HG02938 (cell line): ENCODE results near the gene CORO1C.
"Not testable (repeated sequence)": the region's sequence is repeated elsewhere in the genome, so short reads cannot be mapped to it uniquely, and the experiment has no call there.

ENCODE experiments used
- ATAC-seq: cut with Tn5 transposase; IDR thresholded peaks from one replicate; pipeline ENCODE4 v1.9.1; 2021; ENCODE audit warnings: mild to moderate bottlenecking, moderate library complexity; ENCODE audit not compliant: unreplicated experiment

The CORO1C gene

DNA sequence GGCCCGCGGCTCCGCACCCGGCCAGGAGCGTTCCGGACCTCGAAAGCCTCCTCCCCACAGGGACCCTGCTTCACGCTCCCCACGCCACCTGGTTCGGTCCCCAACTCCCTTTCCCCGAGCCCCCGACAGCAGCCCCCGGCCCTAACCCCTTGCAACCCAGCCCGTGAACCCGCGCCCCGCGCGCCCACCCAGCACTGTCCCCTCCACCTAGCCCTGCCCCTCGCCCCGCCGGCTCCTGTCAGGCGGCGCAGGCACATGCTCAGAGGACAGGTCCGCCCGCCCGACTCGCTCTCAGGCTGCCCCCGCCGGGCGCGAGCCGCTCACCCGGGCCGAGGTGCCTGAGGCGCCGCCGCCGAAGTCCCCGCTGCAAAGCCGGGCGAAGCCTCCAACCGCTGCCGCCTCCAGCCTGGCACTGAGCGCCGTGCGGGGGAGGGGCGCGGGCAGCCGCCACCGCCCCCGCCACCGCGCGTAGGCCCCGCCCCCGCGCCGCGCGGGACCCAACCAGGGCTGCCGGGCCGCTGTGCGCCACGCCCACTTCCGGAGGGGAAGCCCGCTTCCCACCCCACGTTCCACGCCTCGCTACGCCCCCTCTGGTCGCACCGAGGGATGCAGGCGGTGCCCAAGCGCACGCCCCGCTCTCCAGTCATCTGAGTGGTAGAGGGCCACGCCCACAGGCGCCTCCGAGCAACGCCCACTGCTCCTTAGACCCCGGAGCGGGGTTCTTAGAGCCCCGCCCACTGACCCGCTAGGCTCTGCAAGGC lies at the start of gene CORO1C:
Gene CORO1C, minus strand, starts transcription at position 414 of the 761 bp plus-strand sequence. CDS start 30,200 bp downstream, outside the sequence.
- peak; percentile 64 for ATAC-seq

DNA sequence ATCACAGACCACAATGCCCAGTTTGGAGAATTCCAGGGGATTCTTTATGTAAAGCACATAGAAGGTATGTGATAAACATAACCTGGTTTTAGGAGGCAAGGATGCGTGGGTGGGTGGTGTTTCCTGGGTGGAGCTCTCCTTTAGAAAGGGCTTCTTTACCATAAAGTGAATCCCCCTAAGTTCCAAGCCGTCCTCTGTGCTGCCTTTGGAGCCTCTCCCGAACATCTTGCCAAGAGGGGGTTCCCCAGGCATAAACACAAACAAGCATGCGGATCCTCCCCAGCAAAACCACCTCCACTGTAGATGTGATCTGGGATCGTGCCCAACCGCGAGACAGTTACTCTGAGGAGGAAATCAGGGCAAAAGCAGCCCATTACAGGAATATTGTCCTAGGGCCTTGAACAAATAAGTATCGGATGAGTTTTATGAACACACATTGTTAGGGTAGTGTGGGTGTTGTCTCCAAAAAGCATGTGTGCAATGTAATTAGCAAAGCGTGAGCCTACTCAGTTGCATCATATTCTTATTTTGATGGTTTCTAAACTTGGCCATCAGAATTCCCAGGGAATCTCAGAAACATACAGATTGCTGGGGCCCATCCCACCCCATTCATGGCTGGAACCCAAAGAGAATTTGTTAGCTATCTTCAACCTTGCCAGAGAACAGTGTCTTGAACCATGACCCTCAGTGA lies 48.8 kb upstream of the CORO1C start:
- ATAC-seq: no peak

DNA sequence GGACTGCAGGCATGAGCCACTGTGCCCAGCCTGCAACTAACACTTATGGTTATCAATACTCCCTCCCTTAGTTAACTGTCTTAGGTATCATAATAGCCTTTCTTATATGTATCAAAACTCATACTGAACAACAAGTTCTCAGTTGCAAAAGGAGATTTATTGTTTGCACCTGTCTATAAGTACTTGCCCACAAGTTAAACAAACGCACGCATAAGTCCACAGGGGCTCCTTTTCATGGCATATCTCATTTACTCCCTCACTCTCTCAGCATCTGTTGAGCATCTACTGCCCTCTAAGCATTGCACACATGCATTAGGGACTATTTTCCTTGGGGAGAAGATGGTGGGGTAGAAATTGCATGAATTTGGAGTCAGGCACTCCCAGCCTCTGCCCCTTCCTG lies 46.7 kb upstream of the CORO1C start:
- no peak for ATAC-seq

DNA sequence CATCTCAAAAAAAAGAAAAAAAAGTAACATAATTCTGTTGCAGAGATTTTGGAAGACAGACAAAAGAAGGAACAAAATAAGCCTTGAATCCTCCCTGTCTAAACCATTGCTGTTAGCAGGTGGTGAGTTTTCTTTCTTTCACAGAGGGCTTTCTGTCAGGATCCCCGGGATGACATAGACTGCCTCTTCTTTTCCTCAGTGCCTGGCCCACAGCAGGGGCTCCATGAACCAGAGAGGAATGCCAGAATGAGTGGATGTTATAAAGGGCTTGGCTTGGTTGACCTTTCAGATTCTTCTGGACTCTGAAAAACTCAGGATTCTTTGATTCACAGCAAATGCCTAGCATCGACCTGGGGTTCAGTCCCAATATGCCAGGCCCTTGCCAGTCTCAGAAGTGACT lies 45.8 kb upstream of the CORO1C start:
- no peak for ATAC-seq

DNA sequence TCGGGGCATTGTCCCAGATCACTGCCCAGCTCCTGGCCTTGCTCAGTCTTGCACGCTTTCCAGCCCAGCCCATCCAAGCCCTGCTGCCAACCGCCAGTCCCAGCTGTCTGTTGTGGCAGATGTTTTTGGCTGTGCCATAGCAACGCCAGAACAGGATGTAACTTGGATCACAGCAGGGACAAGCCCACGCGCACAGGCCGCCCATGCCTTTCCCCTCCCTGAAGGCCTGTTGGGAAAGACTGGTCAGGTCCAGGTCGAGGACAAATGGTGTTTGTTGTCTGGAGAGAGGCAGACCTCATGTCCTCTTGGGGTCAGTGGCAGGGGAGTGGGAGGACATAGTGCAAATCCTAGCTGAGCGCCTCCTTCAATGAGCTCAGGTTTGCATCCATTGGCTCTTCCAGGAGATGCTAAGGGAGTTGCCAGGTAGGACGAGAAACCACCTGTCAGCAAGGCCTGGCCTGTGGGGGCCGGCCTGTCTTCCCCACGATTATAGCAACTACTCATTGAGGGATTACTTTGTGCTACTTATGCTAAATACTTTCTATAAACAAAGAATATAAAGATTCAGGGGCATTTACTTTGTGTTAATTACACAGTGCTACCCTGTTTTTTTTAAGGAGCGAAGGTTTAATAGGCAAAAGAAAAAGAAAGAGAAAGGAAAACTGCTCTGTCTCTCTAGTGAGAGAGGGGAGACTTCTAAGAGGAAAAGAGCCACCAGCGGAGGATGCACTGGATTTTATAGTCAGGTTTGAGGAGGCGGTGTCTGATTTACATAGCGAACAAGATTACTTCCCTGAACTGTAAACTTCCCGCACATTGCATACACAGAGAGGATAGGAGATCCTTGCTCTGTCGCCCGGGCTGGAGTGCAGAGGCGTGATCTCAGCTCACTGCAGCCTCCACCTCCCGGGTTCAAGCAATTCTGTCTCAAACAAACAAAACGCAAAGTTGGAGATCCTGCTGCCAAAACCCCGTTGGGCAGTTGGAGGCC lies 42.8 kb upstream of the CORO1C start:
- ATAC-seq: no peak

DNA sequence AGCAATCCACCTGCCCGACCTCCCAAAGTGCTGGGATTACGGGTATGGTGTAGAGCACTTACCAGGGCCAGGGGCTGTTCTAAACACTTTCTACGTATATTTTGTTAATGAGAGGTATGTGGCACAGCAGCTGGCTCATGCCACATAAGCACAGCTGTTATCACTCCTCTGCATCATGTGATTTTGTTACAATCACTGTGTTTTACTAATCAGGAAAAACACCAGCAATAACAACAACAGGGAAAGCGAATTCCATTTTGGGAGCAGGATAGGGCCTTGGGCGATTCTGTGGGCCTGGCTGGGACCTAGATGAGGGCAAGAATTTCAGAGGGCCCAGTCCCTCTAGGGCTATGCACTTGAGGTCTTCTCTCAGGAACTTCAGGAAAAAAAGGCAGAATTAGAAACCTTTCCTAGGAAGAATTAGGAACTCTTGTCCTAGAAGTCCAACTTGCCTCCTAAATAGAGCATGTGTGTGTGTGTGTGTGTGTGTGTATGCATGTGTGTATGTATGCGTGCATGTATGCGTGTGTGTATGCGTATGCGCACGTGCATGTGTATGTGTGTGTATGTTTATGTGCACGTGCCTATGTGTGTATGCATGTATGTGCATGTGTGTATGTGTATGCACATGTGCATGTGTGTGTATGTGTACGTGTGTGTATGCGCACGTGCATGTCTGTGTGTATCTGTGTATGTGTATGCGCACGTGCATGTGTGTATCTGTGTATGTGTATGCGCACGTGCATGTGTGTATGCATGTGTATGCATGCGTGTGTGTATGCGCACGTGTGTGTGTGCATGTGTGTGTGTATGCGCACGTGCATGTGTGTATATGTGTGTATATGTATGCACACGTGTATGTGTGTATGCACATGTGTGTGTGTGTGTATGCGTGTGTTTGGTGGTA lies 41.8 kb upstream of the CORO1C start:
- ATAC-seq: no peak

DNA sequence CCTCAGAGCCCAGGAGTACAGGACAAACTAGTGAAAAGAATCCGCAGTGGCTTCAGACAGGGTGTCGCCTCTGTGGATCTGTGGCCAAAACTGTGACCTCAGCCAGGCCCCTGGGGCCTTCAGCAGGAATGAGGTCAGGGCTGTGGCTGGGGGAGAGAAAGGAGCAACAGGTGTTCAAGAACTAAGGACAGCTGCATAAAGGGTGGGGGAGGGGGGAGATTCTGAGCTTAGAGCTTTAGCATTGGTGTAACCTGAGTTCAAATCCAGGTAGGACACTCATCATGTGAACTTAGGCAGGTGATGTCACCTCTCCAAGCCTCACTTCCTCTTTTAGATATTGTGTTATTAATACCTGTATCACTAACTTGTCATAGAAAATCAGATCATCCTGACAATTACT lies 40.9 kb upstream of the CORO1C start:
- ATAC-seq: no peak

DNA sequence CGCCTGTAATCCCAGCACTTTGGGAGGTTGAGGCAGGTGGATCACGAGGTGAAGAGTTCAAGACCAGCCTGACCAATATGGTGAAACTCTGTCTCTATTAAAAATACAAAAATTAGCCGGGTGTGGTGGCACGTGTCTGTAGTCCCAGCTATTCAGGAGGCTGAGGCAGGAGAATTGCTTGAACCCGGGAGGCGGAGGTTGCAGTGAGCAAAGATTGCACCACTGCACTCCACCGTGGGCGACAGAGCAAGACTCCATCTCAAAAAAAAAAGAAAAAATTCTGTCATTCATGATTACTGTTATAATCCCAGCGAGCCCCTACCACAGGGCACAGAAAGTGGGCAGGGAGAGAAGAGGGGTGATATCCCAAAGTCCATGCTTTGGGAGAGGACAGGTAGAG lies 40.5 kb upstream of the CORO1C start:
- not testable (repeated sequence) for ATAC-seq

DNA sequence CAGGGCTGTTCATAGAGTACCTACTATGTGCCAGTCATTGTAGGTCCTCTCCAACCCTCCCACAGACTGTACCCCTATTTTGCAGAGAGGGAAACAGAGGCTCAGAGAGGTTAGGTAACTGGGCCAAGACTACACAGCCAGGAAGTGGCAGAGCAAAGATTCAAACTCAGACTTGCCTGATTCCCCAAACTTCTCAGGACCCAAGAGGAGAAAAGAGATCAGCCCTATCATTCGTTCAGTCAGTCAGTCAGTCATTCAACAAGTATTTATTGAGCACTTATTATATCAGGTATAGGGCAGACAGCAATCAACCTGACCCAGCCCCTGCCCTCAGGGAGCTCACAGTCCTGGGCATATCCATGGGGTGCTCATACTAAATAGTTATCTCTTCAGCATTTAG lies 39.6 kb upstream of the CORO1C start:
- ATAC-seq: no peak

DNA sequence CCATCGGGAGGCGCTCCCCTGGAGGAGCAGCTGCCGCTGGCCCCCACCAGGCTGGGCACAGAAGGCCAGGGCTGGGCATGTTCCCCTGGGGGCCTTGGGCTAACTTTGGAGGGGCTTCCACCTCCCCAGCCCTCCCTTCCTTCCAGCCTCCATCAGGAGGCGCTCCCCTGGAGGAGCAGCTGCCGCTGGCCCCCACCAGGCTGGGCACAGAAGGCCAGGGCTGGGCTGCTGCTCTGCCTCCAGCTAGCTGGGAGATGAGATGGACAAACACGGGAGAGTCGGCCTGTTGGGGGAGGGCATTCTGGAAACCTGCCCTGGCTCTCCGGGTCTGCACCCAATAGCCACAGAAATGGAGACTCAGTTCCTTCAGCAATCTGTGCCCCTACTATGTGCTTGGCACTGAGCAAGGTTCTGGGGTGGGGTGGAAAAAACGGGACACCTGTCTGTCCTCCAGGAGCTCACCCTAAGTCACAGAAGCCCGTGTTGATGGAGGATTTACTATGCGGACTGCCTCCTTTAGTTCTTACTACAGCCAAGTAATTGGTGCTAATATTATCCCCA lies 39.0 kb upstream of the CORO1C start:
- ATAC-seq: no peak

DNA sequence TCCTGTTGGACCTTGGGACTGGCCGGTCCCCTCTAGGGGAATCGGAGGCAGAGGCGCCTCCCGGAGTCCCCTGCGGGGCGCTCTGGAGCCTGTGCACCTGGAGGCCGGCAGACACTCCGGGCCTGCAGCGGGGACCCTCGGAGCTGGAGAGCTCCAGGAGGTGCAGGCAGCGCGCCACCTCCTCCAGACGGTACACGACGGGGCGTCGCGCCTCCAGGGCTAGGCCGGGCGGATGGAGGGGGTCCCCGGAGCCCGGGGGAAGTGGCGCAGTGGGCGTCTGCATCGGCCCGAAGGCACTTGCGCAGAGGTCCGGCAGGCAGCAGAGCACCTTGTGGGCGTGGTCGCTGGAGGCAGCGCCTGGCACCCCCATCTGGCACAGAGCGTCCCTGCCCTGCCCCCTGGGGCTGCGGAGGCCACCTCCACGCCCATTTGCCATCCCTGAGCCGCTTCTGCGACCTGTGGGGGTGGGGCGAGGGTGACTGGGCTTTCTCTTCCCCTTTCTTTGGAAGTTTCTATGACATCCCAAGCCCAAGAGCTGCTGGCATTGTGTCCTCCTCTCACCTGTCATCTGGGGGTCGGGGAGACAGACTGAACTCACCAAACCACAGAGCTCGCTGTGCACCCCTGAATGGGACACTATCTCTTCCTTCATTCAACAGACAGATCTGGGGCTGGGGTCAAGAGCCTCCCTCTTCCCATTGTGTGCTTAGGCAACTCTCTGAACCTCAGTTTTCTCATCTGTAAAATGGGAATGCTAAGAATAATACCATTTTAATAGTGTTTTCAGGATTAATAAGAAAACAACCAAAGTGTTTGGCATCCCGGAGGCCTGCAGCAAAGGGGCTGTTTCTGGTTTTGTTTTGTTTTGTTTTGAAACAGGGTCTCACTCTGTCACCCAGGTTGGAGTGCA lies 37.5 kb upstream of the CORO1C start:
- ATAC-seq: peak; percentile 44

DNA sequence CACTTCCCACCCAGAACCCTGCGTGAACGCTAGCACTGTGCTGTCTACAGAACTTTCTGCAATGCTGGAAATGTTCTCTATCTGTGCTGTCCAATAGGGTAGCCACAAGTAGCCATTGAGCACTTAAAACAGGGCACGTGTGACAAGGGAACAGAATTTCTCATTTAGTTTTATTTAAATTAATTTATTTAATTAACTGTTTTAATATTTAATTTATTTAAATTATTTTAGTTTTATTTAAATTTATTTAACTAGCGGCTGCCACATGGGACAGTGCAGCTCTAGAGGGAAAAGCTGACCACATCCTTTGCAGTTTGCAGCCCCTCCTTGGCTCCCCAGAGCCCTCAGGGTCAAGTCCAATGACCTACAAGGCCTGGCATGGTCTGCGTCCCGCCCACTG lies 35.0 kb upstream of the CORO1C start:
- ATAC-seq: no peak

DNA sequence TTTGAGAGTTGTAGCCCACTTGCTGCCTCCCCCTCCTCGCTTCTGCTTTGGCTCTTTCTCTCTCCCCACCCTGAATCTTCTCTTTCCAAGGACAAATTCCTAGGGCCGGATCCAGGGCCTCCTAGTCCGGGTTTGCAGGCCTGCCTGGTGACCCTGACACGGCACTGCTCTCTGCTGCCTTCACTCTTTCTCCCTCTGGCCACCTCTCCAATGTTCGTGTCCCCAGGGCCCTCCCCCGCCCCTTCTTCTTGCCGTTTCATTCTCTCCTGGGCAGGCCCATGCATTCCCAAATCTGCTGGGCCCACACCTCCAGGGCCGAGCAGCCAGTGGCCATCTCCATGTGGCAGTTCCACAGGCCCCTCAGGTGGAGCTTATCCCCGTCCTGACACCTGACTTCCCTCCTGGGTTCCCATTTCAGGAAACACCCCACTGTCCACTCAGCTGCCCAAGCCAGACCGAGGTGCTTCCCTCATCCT lies 34.0 kb upstream of the CORO1C start:
- ATAC-seq: no peak

DNA sequence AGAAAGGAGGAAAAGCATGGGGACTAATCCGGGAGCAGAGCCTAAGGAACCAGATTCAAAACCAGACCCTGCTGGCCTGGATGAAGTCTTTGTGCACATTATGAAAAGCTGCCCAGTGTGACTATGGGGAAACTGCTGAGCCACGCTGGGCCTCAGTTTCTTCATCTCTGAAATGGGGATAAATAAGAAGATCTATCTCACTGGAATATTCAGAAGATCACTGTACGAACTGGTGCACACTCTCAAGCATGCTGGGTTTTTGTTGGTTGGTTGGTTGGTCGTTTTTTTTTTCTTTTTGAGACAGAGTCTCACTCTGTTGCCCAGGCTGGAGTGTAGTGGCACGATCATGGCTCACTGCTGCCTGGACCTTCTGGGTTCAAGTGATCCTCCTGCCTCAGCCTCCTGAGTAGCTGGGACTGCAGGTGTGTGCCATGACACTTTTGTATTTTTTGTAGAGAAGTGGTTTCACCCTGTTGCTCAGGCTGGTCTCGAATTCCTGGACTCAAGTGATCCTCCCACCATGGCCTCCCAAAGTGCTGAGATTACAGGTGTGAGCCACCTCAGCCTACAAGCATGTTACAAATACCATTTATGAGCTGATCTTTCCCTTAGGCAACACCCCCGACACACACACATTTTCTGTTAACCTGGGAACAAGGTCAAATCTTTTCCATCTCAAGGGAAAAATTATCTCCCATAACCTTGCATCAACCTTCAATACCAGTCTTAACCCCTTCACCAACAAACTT lies 33.4 kb upstream of the CORO1C start:
- no peak for ATAC-seq

DNA sequence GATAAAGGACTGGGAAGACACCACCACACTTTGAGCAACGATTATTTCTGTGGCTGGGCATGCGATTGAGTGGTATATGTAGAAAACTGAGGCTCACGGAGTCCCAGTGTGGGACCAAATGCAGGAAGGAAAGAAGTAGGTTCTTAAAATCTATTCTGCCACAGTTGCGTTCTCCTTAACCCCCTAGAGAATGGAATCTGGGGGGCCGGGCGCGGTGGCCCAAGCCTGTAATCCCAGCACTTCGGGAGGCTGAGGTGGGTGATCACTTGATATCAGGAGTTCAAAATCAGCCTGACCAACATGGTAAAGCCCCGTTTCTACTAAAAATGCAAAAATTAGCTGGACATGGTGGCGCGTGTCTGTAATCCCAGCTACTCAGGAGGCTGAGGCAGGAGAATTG lies 29.9 kb upstream of the CORO1C start:
- no peak for ATAC-seq

DNA sequence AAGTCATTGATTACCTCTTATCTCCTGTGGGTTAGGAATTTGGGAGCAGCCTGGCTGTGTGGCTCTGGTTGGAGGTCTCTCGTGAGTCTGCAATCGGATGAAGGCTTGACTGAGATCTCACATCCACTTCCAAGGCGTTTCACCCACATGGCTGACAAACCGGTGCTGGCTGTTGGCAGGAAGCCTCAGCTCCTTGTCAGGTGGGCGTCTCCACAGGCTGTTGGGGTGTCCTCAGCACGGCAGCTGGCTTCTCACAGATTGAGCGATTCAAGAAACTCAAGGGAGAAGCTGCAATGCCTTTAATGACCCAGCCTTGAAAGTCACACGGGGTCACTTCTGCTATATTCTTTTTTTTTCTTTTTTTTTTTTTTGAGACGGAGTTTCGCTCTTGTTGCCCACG lies 28.6 kb upstream of the CORO1C start:
- ATAC-seq: no peak

DNA sequence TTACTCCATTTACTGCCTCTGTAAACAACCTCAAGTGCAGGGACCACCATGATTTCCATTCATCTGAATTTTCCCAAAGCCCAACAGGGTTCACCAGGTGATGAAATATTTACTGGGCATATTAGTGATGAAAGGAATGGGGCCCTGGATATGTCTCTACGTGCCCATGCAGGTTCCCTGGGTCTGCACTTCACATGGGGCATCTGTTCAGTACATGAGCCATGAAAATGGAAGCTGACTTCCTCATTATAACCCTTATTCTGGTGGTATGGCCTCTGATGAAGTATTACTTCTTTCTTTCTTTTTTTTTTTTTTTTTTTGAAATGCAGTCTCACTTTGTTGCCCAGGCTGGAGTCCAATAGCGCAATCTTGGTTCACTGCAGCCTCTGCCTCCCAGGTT lies 26.5 kb upstream of the CORO1C start:
- no peak for ATAC-seq

DNA sequence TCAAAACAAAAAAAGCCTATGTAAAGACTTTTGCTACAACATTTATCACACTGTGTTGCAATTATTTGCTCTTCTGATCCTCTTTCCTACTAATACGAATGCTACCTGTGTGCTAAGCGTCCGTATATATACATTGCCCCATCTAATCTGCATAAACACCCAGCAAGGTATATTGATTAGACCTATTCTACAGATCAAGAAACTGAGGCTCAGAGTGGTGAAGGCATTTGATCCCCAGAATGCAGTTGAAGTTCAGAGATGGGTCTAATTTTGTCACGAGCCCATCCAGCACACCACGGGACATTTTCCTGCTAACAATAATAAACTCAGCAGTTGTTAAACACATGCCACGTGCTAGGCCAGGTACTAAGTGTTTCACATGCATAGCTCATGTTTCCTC lies 25.1 kb upstream of the CORO1C start:
- no peak for ATAC-seq
